Transverse colon (tissue), 4 donors: Measurements from ENCODE around the gene BANF2. TPM values are rescaled to one million over a fixed set of nuclear protein-coding genes. Genes with fewer than 3 reads are reported as not detected.

Source experiments
- DNase-seq: peaks from one replicate; pipeline ENCODE4 v3.0.0-alpha.2; 2019
- H3K27ac ChIP-seq, 4 donors: fragments of 200-600 bp; sonication (generic); 2 replicates each; pipeline ENCODE4 v1.5.1; 2016 to 2018; ENCODE audit warnings: inconsistent platforms in 4 of 4
- H3K27me3 ChIP-seq: fragments of 200-600 bp; sonication (generic); 2 replicates; pipeline ENCODE4 v1.5.1; 2017; ENCODE audit warnings: inconsistent platforms
- H3K36me3 ChIP-seq, 4 donors: fragments of 200-600 bp; sonication (generic); 2 replicates each; pipeline ENCODE4 v1.5.1; 2017 to 2019; ENCODE audit warnings: inconsistent platforms in 4 of 4
- H3K4me1 ChIP-seq, 4 donors: fragments of 200-600 bp; sonication (generic); 2 replicates each; pipeline ENCODE4 v1.5.1; 2017 to 2020; ENCODE audit warnings: inconsistent platforms in 4 of 4
- H3K4me3 ChIP-seq, 4 donors: fragments of 200-600 bp; sonication (generic); 1 replicate in 1 of 4; 2 replicates in 3 of 4; pipeline versions ENCODE4 v1.5.1 to v1.6.1; 2017 to 2019; ENCODE audit warnings: inconsistent platforms in 4 of 4
- H3K9me3 ChIP-seq, 2 donors: fragments of 200-600 bp; sonication (generic); 2 replicates each; pipeline ENCODE4 v1.5.1; 2017 to 2019; ENCODE audit warnings: inconsistent platforms in 2 of 2
- EP300 ChIP-seq: sonication (generic); formaldehyde crosslinking; IDR thresholded peaks from one replicate; pipeline ENCODE4 v1.6.1; 2017; ENCODE audit warnings: antibody characterized with exemption, low read depth
- POLR2A ChIP-seq: fragments of 450-650 bp; IDR thresholded peaks from one replicate; pipeline ENCODE4 v1.6.1; 2016; ENCODE audit warnings: antibody characterized with exemption, mild to moderate bottlenecking, moderate library complexity
- POLR2AphosphoS5 ChIP-seq, 3 donors: sonication (generic); formaldehyde crosslinking; IDR thresholded peaks; one replicate each; pipeline ENCODE4 v1.6.1; 2016; ENCODE audit warnings: antibody characterized with exemption in 3 of 3
- WGBS, 2 donors: methylation state at CpG; one replicate each; pipeline ENCODE4 v1.1.5; 2018; ENCODE audit warnings: low coverage in 1 of 2; 5-methylcytosine and 5-hydroxymethylcytosine counted together
- in situ Hi-C, 4 donors: fragments of 200-750 bp; cut with MboI; loops; one replicate each; pipeline versions ENCODE4 v1.15.0 to v1.15.1; 2017; ENCODE audit warnings: low sequenced_read_pairs in 3 of 4, low pct_ligation_motif_present in 1 of 4, low pct_unique_long_range_greater_than_20kb in 1 of 4
- intact Hi-C: fragments of 100-400 bp; cut with DNase I; formaldehyde crosslinking; loops from one replicate; pipeline ENCODE4 v1.15.1; 2023; ENCODE audit warnings: low total_unique reads
- total RNA-seq, 4 donors: library from RNA; depleted of rRNA; stranded (reverse); fragments of >200 nt; gene quantifications; one replicate each; pipeline ENCODE4 v1.1.0, GENCODE V29; 2016
- TF ChIP-seq, protein P1 (sequence below), 5 experiments: fragments of 200-600 bp in 3 of 5; fragments of 450-650 bp in 2 of 5; sonication (generic) in 3 of 5; IDR thresholded peaks; 1 replicate in 2 of 5; 2 replicates in 3 of 5; pipeline ENCODE4 v1.5.1; 2016 to 2017; ENCODE audit warnings: antibody characterized with exemption in 5 of 5, inconsistent platforms in 3 of 5, mild to moderate bottlenecking in 2 of 5, moderate library complexity in 1 of 5

Gene BANF2
- total RNA-seq, 4 donors from 2014 or later = not detected

DNA sequence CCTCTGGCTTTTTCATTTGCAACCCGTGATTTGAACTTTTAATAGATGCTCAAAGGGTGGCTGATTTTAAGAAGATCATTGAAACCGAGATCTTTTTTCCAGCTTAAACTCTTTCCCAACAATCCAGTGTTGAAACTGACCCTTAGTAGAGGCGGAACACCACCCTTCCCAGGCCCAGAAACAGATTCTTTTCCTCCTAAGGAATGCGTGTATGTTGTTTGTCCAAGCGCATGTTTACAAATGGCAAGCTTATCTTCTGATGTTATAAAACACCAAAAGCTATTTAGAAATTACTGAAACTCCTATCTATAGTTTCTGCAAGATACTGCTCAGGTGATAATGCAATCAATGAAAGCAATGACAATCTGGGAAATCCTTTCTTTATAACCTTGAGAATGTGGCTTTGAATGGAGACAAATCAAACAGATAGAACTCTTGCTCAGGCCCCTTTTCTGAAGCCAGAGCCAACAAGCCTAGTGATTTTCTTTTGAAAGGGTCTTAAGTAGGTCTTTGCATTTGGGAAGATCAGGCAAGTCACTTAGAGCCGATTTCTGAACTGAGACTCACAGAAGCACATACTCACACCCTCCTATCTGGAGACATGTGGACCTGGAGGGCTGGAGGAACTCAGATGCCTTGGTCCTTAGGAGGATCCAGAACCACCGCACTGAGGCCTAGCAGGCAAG, 9.1 kb downstream of the BANF2 start:
- intact Hi-C loops (no loop called here), in situ Hi-C loops (no loop called here)
- 72 to 80% methylated on average over 6 to 7 of the region's 7 CpGs for WGBS, 2 donors
- Histone ChIP-seq H3K9me3 (no peaks in the 10 kb centered on the region), H3K4me1 (peaks cover 12 to 18% (median 14%) of the 10 kb centered on the region in 4 donors), H3K27me3 (no peaks in the 10 kb centered on the region), H3K27ac (peak overlapping the region in 2 of 4 donors; percentile 28 to 55), H3K4me3 (no peak overlapping the region), H3K36me3 (no peaks in the 10 kb centered on the region)
- no peak for DNase-seq
- TF ChIP-seq POLR2A (no peak), POLR2AphosphoS5 (IDR thresholded peaks at IDR 0.05) (no peak), EP300 (no peak)
- TF ChIP-seq, protein P1, sequence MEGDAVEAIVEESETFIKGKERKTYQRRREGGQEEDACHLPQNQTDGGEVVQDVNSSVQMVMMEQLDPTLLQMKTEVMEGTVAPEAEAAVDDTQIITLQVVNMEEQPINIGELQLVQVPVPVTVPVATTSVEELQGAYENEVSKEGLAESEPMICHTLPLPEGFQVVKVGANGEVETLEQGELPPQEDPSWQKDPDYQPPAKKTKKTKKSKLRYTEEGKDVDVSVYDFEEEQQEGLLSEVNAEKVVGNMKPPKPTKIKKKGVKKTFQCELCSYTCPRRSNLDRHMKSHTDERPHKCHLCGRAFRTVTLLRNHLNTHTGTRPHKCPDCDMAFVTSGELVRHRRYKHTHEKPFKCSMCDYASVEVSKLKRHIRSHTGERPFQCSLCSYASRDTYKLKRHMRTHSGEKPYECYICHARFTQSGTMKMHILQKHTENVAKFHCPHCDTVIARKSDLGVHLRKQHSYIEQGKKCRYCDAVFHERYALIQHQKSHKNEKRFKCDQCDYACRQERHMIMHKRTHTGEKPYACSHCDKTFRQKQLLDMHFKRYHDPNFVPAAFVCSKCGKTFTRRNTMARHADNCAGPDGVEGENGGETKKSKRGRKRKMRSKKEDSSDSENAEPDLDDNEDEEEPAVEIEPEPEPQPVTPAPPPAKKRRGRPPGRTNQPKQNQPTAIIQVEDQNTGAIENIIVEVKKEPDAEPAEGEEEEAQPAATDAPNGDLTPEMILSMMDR (IDR thresholded peaks at IDR 0.05) = no peak

DNA sequence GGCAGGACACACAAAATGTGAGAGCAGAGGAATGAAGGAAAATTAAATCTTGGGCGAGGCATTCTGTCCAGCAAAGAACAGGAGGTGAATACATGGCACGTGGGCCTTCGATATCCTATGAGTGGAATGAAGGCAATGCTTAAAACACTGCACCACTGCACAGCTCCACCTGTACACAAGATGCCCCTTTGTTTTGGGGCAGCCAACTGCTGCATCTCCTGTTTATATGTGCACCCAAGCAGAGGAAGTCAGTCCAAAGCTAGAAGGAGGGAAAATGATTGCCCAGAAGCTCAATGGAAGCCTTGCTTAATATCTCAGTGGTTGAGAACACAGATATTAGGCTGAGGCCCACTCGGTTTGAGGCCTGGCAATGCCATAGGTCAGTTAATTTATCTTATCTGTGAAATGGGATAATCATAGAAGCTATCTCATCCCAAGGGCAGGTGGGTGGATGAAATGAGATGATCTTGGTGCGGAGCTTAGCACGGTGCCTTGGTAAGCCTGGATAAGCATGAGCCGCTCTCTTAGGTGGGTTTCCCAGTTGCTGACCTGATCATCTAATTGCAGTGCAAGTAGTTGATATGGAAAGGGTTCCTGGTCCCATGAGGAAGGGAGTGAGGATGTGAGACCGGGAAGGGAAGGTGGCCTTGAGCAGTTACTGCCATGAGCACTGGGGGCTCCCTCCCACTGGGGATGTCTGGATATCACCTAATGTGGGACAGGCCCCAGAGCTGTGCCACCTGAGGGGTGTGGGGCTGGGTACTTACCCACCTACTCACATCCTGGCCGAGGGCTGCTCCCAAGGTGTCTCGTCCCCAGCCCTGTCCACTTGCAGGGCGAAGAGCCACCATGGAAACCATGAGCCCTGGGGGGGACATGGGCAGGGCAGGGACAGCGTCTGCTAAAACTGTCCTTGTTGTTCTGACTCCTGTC, 9.9 kb downstream of the BANF2 start:
- peaks cover 12 to 18% (median 14%) of the 10 kb centered on the region in 4 donors for H3K4me1 ChIP-seq
- no peak overlapping the region for H3K27ac ChIP-seq
- in situ Hi-C loops (no loop called here), intact Hi-C loops (no loop called here)
- no peak for DNase-seq
- no peak for TF ChIP-seq POLR2A
- TF ChIP-seq, protein P1 (IDR thresholded peaks at IDR 0.05) = no peak
- H3K27me3 ChIP-seq = no peaks in the 10 kb centered on the region
- H3K36me3 ChIP-seq = no peaks in the 10 kb centered on the region
- WGBS, 2 donors = 88 to 100% methylated on average over 4 to 12 of the region's 12 CpGs
- no peaks in the 10 kb centered on the region for H3K9me3 ChIP-seq
- no peak overlapping the region for H3K4me3 ChIP-seq

DNA sequence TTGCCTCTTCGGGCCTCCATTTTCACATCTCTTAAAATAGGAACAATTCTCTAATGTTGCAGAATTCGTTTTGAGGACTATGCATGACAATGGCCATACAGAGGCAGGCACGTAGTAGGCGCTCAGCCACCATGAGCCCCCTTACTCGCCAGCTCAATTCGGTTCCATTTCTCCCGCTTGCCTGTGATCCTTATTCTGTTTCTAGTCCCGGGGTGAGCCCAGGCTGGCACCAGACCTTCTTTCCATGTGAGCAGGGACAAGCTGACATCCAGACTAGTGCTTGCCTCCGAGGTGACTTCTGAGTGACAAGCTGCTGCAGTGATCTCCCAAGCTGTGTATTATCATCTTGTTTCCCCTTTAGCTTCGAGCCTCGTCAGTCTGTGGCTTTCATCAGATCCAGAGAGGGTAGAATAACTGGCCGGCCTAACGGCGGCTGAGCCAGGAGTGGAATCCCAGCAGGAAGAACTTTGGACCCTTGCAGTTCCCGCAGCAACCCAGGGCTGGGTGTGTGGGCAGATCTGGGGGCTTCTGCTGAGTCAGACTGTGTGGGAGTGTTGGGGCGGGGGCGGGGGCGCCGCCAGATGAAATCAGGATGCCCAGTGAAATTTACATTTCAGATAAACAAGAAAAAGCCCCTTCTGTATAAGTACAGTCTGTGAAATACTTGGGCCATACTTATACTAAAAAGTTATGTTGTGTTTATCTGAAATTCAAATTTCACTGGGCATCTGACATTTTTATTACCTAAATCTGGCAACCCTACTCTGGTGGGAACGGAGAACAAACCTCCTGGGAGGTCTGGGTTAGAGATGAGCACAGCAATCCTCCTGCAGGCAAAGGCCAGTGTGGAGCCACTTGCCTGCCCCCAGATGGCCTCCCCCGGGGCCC, 10.9 kb downstream of the BANF2 start:
- Histone ChIP-seq H3K27ac (peak overlapping the region in 2 of 4 donors; percentile 9 to 42), H3K4me3 (no peak overlapping the region), H3K36me3 (no peaks in the 10 kb centered on the region), H3K4me1 (peaks cover 12 to 18% (median 14%) of the 10 kb centered on the region in 4 donors), H3K27me3 (no peaks in the 10 kb centered on the region), H3K9me3 (no peaks in the 10 kb centered on the region)
- DNase-seq = peak; percentile 20
- in situ Hi-C loops = no loop called here
- intact Hi-C loops = no loop called here
- 50 to 51% methylated on average over 12 to 21 of the region's 21 CpGs for WGBS, 2 donors
- TF ChIP-seq EP300 (no peak), POLR2A (no peak), POLR2AphosphoS5 (IDR thresholded peaks at IDR 0.05) (no peak)

DNA sequence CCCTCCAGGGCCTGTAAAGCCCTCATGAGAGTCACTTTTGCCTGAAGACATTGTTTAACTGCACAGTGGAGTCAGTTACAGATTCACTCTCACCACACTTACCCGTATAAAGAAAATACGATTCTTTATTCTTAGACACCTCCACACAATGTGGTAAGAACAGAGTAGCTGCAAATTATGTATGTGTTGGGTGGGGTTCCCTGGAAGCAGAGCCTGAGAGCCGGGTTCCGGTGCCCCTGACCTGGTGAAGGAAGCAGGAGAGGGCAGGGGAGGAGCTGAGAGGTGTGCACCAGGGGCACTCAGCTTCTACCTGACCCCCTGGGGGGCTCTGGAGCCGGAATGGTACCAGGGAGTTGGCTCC, 11.5 kb downstream of the BANF2 start:
- TF ChIP-seq POLR2AphosphoS5 (IDR thresholded peaks at IDR 0.05) = no peak
- TF ChIP-seq POLR2A = no peak
- no peak for TF ChIP-seq EP300
- TF ChIP-seq, protein P1 (IDR thresholded peaks at IDR 0.05) = no peak
- no peak for DNase-seq
- in situ Hi-C loops (no loop called here), intact Hi-C loops (no loop called here)
- Histone ChIP-seq H3K4me1 (peaks cover 12 to 18% (median 14%) of the 10 kb centered on the region in 4 donors), H3K27me3 (no peaks in the 10 kb centered on the region), H3K9me3 (no peaks in the 10 kb centered on the region), H3K27ac (peak overlapping the region in 2 of 4 donors; percentile 9 to 42), H3K36me3 (no peaks in the 10 kb centered on the region), H3K4me3 (no peak overlapping the region)
- WGBS, 2 donors = 64 to 75% methylated on average over 5 of the region's 5 CpGs
